Fibroblast of villous mesenchyme (primary cell): Measurements from ENCODE around the gene GSG1L2. TPM values are rescaled to one million over a fixed set of nuclear protein-coding genes. Genes with fewer than 3 reads are reported as not detected.
A peak's percentile ranks its signal among the peaks of the same experiment; 100 is the strongest.

Source experiments
- DNase-seq: peaks from one replicate; pipeline ENCODE4 v3.0.0-alpha.2; 2010; ENCODE audit warnings: low read depth
- H3K4me3 ChIP-seq: 2 replicates; pipeline ENCODE4 v1.5.1; 2011; ENCODE audit warnings: low read depth, mild to moderate bottlenecking, low read length
- CTCF ChIP-seq: IDR thresholded peaks from 2 replicates; pipeline ENCODE4 v1.5.1; 2012; ENCODE audit warnings: low read depth, mild to moderate bottlenecking, low read length; ENCODE audit not compliant: insufficient read depth
- total RNA-seq: library from RNA; depleted of rRNA; stranded (reverse); fragments of >200 nt; gene quantifications from 2 replicates; pipeline ENCODE4 v1.2.3, GENCODE V29; 2012

GSG1L2 gene
- total RNA-seq, 1 donor: not detected

GRCh38 chr17:9842057-9842758 lies 20.3 kb upstream of the GSG1L2 start:
- peak; percentile 89 for DNase-seq
- no peak for TF ChIP-seq CTCF
- H3K4me3 ChIP-seq: no peak overlapping the region

- peak; percentile 35 for TF ChIP-seq CTCF
- DNase-seq: peak; percentile 14
- H3K4me3 ChIP-seq: no peak overlapping the region
These were observed 17.6 kb upstream of the GSG1L2 start for GRCh38 chr17:9839433-9839832.

GRCh38 chr17:9837551-9838471 lies 15.9 kb upstream of the GSG1L2 start:
- no peak overlapping the region for H3K4me3 ChIP-seq
- no peak for TF ChIP-seq CTCF
- peak; percentile 98 for DNase-seq

GRCh38 chr17:9833922-9834321 lies 12.0 kb upstream of the GSG1L2 start:
- H3K4me3 ChIP-seq: no peak overlapping the region
- TF ChIP-seq CTCF: no peak
- DNase-seq: no peak

GRCh38 chr17:9830711-9831110 lies 8.8 kb upstream of the GSG1L2 start:
- peak; percentile 86 for DNase-seq
- no peak for TF ChIP-seq CTCF
- no peak overlapping the region for H3K4me3 ChIP-seq

GRCh38 chr17:9829343-9829742 lies 7.5 kb upstream of the GSG1L2 start:
- no peak overlapping the region for H3K4me3 ChIP-seq
- TF ChIP-seq CTCF: no peak
- DNase-seq: no peak
